GM13976 (cell line): ENCODE measurements around the gene HSFX4.

ENCODE experiments used
- DNase-seq: peaks from one replicate; pipeline ENCODE4 v3.0.0; 2012; ENCODE audit warnings: low spot score
- in situ Hi-C: fragments of 300-500 bp; cut with MboI; formaldehyde crosslinking; loops from one replicate; pipeline ENCODE4 v1.12.0; 2022; ENCODE audit warnings: low sequenced_read_pairs, mixed read lengths, inconsistent platforms; ENCODE audit not compliant: unreplicated experiment
- TF ChIP-seq, protein P1 (sequence below): IDR thresholded peaks from 2 replicates; pipeline ENCODE4 v1.5.1; 2012; ENCODE audit warnings: borderline replicate concordance, mild to moderate bottlenecking; ENCODE audit not compliant: insufficient read depth; ENCODE audit errors: extremely low read depth, missing control alignments, control extremely low read depth

Gene HSFX4

DNA sequence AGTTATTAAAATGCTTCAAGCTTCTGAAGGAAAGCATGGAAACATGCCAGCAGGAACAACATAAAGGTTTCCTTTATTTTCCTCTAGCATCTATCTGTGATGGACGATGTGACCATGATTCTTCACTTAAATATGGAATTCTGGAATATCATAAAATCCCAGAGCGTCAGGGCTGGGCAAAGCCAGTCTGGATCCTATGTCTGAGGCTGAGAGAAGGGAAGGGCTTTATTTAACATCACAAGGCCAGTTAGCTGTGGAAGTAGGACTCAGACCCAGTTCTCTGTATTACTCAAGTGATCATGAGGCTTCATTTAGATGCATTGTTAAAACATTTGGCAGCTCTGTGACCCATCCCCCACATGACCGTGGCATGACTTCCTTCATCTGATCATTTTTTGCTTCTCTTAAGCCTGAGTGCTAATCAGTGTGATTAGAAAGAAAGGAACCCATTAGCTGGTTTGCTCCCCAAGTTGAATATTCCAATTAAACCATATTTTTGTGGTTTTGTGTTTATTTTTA lies 49.8 kb downstream of the HSFX4 start:
- TF ChIP-seq, protein P1, sequence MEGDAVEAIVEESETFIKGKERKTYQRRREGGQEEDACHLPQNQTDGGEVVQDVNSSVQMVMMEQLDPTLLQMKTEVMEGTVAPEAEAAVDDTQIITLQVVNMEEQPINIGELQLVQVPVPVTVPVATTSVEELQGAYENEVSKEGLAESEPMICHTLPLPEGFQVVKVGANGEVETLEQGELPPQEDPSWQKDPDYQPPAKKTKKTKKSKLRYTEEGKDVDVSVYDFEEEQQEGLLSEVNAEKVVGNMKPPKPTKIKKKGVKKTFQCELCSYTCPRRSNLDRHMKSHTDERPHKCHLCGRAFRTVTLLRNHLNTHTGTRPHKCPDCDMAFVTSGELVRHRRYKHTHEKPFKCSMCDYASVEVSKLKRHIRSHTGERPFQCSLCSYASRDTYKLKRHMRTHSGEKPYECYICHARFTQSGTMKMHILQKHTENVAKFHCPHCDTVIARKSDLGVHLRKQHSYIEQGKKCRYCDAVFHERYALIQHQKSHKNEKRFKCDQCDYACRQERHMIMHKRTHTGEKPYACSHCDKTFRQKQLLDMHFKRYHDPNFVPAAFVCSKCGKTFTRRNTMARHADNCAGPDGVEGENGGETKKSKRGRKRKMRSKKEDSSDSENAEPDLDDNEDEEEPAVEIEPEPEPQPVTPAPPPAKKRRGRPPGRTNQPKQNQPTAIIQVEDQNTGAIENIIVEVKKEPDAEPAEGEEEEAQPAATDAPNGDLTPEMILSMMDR = no peak
- DNase-seq = no peak
- in situ Hi-C loops = no loop called here
